CD4-positive, alpha-beta T cell treated with Interleukin-10 for 1 hour (primary cell): ENCODE results near the gene SLC4A8.

Experiments
- DNase-seq: peaks from one replicate; pipeline ENCODE4 v3.0.0-alpha.2; 2020

The SLC4A8 gene

GRCh38 chr12:51424662-51425539 is at the start of gene SLC4A8:
Gene SLC4A8 (plus strand): TSS chr12:51424831. CDS start chr12:51424988, 157 bp downstream.
- DNase-seq = peak; percentile 85

- no peak for DNase-seq
Measured at GRCh38 chr12:51374856-51375255, 49.8 kb upstream of the SLC4A8 start.

GRCh38 chr12:51377099-51377984 is 47.3 kb upstream of the SLC4A8 start:
- DNase-seq = no peak

- DNase-seq = no peak
Measured at GRCh38 chr12:51378749-51379148, 45.9 kb upstream of the SLC4A8 start.

- no peak for DNase-seq
Measured at GRCh38 chr12:51379571-51379970, 45.1 kb upstream of the SLC4A8 start.

- no peak for DNase-seq
Measured at GRCh38 chr12:51381226-51382079, 43.2 kb upstream of the SLC4A8 start.

GRCh38 chr12:51382173-51382572 is 42.5 kb upstream of the SLC4A8 start:
- no peak for DNase-seq

GRCh38 chr12:51383269-51383905 is 41.2 kb upstream of the SLC4A8 start:
- DNase-seq = no peak

GRCh38 chr12:51386351-51386750 is 38.3 kb upstream of the SLC4A8 start:
- no peak for DNase-seq

- no peak for DNase-seq
Measured at GRCh38 chr12:51388069-51388799, 36.4 kb upstream of the SLC4A8 start.

GRCh38 chr12:51388846-51389245 is 35.8 kb upstream of the SLC4A8 start:
- DNase-seq = no peak

GRCh38 chr12:51389302-51389999 is 35.2 kb upstream of the SLC4A8 start:
- DNase-seq = no peak

- DNase-seq = no peak
Measured at GRCh38 chr12:51390457-51390856, 34.2 kb upstream of the SLC4A8 start.

- DNase-seq = no peak
Measured at GRCh38 chr12:51390891-51391282, 33.7 kb upstream of the SLC4A8 start.

GRCh38 chr12:51391283-51392123 is 33.1 kb upstream of the SLC4A8 start, which contains the start of gene GALNT6:
Gene GALNT6 (minus strand): TSS chr12:51391406. CDS start chr12:51379781, 11,625 bp downstream.
- DNase-seq = peak; percentile 80

- peak; percentile 36 for DNase-seq
Measured at GRCh38 chr12:51392556-51393237, 31.9 kb upstream of the SLC4A8 start.

GRCh38 chr12:51393676-51394545 is 30.7 kb upstream of the SLC4A8 start:
- peak; percentile 64 for DNase-seq
